Psoas muscle (tissue), 8 donors: ENCODE results near the gene TPST2. TPM values are rescaled to one million over a fixed set of nuclear protein-coding genes. Genes with fewer than 3 reads are reported as not detected.

ENCODE experiments used
- ATAC-seq, 4 donors: fragments of 200-7000 bp; cut with Tn5 transposase; one replicate each; pipeline ENCODE4 v1.9.1; 2020; ENCODE audit warnings: moderate library complexity in 3 of 4, mild to moderate bottlenecking in 2 of 4
- DNase-seq, 2 donors: peaks; one replicate each; pipeline ENCODE4 v3.0.0-alpha.2; 2020
- H3K27ac ChIP-seq: fragments of 200-600 bp; one replicate; pipeline ENCODE4 v1.8.0; 2022
- H3K27me3 ChIP-seq, 3 donors: fragments of 200-600 bp in 1 of 3; one replicate each; pipeline versions ENCODE4 v1.6.1 to v1.8.0; 2013 to 2022; ENCODE audit warnings: low read length in 2 of 3, mild to moderate bottlenecking in 2 of 3, moderate library complexity in 1 of 3; ENCODE audit not compliant: insufficient read depth in 3 of 3
- H3K36me3 ChIP-seq, 2 donors: fragments of 200-600 bp in 1 of 2; one replicate each; pipeline versions ENCODE4 v1.6.1 to v1.8.0; 2013 to 2022; ENCODE audit warnings: low read depth in 1 of 2, mild to moderate bottlenecking in 1 of 2, moderate library complexity in 1 of 2; ENCODE audit not compliant: insufficient read depth in 1 of 2
- H3K4me1 ChIP-seq: fragments of 200-600 bp; one replicate; pipeline ENCODE4 v1.8.0; 2022
- H3K4me3 ChIP-seq: fragments of 200-600 bp; one replicate; pipeline ENCODE4 v1.8.0; 2022; ENCODE audit warnings: mild to moderate bottlenecking
- H3K9me3 ChIP-seq: fragments of 200-600 bp; one replicate; pipeline ENCODE4 v1.8.0; 2022
- WGBS, 3 donors: extraction: QIAGEN DNeasy Blood & Tissue Kit; methylation state at CpG; one replicate each; pipeline versions ENCODE4 v1.1.6 to v1.1.7; 2013; 5-methylcytosine and 5-hydroxymethylcytosine counted together
- intact Hi-C, 2 donors: fragments of 100-400 bp; cut with DNase I; formaldehyde crosslinking; loops; one replicate each; pipeline versions ENCODE4 v1.11.0 to v1.14.2; 2022
- polyA plus RNA-seq, 3 donors: library from polyadenylated mRNA; stranded (reverse); fragments of 200-250 nt; gene quantifications; one replicate each; pipeline ENCODE4 v1.2.3, GENCODE V29; 2013
- total RNA-seq, 4 donors: library from RNA; stranded (reverse); fragmentation: NEBNext Ultra II Directional in 2 of 4; extraction: Animal tissue kit (Norgen Biotek cat#: 25700) in 2 of 4; gene quantifications; one replicate each; pipeline versions ENCODE4 v1.2.1 to v1.2.4, GENCODE V29; 2021 to 2023
- TF ChIP-seq, protein P1 (sequence below): fragments of 200-600 bp; IDR thresholded peaks from one replicate; pipeline ENCODE4 v1.8.0; 2022; ENCODE audit warnings: antibody characterized with exemption
- donor health status: healthy with polysubstance abuse.
- donor health status: DM: no; HTN: no; CAD: no; lungs with moderate emphysema.
- donor health status: Bipolar disorder and iron deficiency.
- donor health status: healthy.
- donor health status: DM: yes; HTN: yes; CAD: no.
- donor health status: DM: no; HTN: no; CAD: no.
- donor health status: DM: no; HTN: no; CAD: no.
- donor health status: DM: yes; HTN: yes; CAD: no.

TPST2 gene
- total and polyA plus RNA-seq, 7 donors: 22.1 to 76.4 (median 32.9) TPM

DNA sequence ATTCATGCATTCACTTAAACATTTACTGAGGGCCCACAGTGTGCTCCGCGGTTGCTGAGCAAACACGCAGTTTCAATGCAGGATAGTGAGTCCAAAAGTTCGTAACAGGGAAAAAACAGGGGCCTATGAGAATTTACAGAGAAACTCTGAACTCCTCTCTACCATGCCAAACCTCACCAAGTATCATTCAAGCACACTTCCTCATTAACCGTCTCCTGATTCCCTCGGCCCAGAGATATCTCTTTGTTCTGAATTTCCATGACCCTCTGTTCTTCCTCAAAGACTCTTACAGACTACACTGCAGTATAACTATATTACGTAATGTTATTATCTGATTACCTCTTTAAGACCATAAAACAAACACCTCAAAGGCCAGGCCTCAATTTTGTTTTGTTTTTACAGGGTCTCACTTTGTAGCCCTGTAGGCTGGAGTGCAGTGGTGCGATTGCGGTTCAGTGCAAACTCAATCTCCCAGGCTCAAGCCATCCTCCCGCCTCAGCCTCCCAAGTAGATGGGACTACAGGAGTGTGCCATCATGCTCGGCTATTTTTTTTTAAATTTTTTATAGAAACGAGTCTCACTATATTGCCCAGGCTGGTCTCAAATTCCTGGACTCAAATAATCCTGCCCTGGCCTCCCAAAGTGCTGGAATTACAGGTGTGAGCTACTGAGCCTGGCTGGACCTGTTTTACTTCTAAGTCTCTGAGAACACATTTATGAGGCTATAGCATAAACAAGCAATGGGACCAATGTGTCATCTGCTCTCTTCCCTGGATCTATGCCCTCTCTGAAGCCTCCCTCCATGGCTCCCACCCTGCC, 109.9 kb downstream of the TPST2 start:
- Histone ChIP-seq H3K36me3 (peaks cover 8 to 63% of the 10 kb centered on the region in 2 donors), H3K4me1 (peaks cover 49% of the 10 kb centered on the region), H3K27ac (peak overlapping the region; percentile 63), H3K4me3 (peak overlapping the region; percentile 99), H3K27me3 (no peaks in the 10 kb centered on the region), H3K9me3 (no peaks in the 10 kb centered on the region)
- intact Hi-C loops: loop anchor here in 1 of 2 donors (5.0 kb wide), 1 partner anchor 107 kb away; no protein-coding TSS in a partner anchor
- ATAC-seq: no peak
- TF ChIP-seq, protein P1, sequence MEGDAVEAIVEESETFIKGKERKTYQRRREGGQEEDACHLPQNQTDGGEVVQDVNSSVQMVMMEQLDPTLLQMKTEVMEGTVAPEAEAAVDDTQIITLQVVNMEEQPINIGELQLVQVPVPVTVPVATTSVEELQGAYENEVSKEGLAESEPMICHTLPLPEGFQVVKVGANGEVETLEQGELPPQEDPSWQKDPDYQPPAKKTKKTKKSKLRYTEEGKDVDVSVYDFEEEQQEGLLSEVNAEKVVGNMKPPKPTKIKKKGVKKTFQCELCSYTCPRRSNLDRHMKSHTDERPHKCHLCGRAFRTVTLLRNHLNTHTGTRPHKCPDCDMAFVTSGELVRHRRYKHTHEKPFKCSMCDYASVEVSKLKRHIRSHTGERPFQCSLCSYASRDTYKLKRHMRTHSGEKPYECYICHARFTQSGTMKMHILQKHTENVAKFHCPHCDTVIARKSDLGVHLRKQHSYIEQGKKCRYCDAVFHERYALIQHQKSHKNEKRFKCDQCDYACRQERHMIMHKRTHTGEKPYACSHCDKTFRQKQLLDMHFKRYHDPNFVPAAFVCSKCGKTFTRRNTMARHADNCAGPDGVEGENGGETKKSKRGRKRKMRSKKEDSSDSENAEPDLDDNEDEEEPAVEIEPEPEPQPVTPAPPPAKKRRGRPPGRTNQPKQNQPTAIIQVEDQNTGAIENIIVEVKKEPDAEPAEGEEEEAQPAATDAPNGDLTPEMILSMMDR: no peak
- DNase-seq: no peak
- 75 to 77% (median 76%) methylated on average over 12 of the region's 12 CpGs for WGBS, 3 donors

DNA sequence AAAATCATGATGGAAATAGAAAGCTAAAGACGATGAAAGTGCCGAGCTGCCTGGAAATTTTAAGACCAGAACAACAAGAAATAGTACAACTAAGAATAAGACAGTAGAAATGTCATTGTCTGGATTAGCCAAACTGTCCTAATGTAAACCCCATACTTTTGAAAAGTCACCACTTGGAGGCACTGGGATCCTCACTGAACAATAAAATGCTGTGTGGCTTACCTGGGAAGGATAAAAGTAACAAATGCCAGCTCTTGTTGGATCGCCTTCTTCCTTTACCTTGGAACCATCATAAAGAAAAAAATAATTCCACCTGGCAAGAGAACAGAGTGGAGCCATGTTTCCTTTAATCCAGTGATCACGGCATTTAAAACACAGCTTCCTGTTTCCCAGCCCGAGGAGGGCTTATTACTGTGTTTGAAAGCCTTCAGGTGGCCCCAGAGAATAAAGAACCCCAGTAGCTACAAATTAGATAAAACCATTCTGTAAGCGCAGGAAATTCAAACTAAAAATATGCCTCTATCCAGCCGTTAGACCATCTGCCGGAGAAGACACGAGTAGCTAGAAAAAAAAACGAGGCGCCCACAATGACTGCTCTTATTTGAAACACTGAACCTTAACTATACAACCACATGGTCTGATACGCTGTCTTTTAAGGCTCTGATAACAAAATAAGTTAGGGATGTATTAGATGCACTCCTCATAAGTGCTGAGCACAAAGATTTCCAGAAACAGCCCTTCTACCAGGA, 110.7 kb downstream of the TPST2 start:
- Histone ChIP-seq H3K27ac (peak overlapping the region; percentile 63), H3K27me3 (no peaks in the 10 kb centered on the region), H3K4me3 (peak overlapping the region; percentile 99), H3K9me3 (no peaks in the 10 kb centered on the region), H3K36me3 (peaks cover 8 to 70% of the 10 kb centered on the region in 2 donors), H3K4me1 (peaks cover 45% of the 10 kb centered on the region)
- TF ChIP-seq, protein P1: no peak
- ATAC-seq (no peak), DNase-seq (no peak)
- WGBS, 3 donors: 57 to 62% (median 60%) methylated on average over 12 of the region's 12 CpGs
- intact Hi-C loops: no loop called here

DNA sequence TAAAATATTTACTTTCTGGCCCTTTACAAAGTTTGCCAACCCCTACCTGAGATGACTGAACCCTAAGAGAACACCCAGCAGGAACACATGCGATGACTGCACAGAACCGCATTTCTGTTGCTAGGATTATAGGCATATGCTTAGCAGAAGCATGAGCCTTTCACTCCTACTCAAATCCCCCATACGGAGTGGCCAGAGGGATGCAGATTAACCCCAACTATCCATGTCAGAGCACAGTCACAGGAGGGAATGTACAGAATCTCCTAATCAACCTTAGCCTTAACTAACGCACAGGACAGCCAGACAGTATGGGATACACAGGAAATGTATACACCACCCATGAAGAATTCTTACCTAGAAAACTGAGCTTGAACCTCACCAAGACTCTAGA, 112.6 kb downstream of the TPST2 start:
- 32 to 43% (median 38%) methylated on average over 4 of the region's 4 CpGs for WGBS, 3 donors
- no peak for DNase-seq
- no peak overlapping the region for H3K27ac ChIP-seq
- no peak overlapping the region for H3K4me3 ChIP-seq
- H3K27me3 ChIP-seq: no peaks in the 10 kb centered on the region
- H3K4me1 ChIP-seq: peaks cover 44% of the 10 kb centered on the region
- ATAC-seq: no peak
- peaks cover 8 to 86% of the 10 kb centered on the region in 2 donors for H3K36me3 ChIP-seq
- H3K9me3 ChIP-seq: no peaks in the 10 kb centered on the region
- TF ChIP-seq, protein P1: no peak
- intact Hi-C loops: no loop called here

DNA sequence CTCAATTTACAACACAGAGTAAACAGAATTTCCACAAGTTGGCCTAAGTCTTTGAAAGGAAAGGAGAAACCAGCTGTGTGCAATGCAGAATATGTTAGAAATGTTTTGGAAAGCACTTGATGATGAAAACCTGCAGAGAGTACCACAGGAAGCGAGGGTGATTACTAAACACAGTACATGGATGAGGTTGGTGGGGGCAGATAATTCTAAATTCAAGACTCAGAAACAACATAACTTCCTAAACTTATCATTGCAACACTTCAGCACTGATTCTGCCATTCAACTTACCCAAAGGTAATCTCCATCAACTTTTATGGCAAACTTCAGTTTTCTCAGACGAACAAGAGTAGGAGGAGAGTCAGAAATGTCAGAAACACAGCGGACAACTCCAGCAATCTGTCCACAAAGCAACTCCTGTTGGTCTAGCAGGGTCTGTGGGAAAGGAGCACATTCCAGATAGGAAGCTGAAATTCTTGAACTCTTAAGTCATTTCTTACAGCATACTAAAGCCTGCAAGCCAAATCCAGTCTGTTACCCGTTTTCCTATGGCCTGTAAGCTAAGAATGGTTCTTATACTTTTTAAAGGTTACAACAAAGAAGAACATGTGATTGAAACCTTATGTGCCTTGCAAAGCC, 113.1 kb downstream of the TPST2 start:
- no peak overlapping the region for H3K4me3 ChIP-seq
- H3K27me3 ChIP-seq: no peaks in the 10 kb centered on the region
- H3K36me3 ChIP-seq: peaks cover 8 to 90% of the 10 kb centered on the region in 2 donors
- intact Hi-C loops: no loop called here
- WGBS, 3 donors: 86 to 88% (median 88%) methylated on average over 4 of the region's 4 CpGs
- ATAC-seq: no peak
- H3K27ac ChIP-seq: no peak overlapping the region
- peaks cover 39% of the 10 kb centered on the region for H3K4me1 ChIP-seq
- DNase-seq: no peak
- no peaks in the 10 kb centered on the region for H3K9me3 ChIP-seq
- TF ChIP-seq, protein P1: no peak
